Measurements from ENCODE around the gene ABCC4. TPM values are rescaled to one million over a fixed set of nuclear protein-coding genes. Genes with fewer than 3 reads are reported as not detected.

Gene ABCC4
- total RNA-seq, 6 experiments from 2014 or later = 1.1 to 4.9 (median 3.8) TPM

DNA sequence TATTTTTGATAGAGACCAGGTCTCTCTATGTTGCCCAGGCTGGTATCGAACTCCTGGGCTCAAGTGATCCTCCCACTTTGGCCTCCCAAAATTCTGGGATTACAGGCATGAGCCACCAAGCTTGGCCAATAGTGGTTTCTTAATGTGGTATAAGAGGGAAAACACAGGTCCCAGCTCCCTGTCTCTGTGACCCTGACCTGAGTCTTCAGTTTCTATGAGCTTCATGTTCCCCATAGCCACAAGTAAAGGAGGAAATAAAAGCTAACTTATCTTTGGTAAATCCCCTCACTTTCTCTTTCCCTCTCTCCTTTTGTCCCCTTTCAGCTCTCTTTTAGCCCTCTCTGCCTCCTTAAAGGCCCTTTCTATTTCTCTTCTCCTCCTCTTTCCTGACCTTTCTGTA lies 50.3 kb downstream of the ABCC4 start:
- Histone ChIP-seq H3K4me1 (no peaks in the 10 kb centered on the region), H3K4me3 (no peak overlapping the region), H3K27ac (no peak overlapping the region), H3K36me3 (no peaks in the 10 kb centered on the region), H3K9me3 (no peaks in the 10 kb centered on the region), H3K27me3 (no peaks in the 10 kb centered on the region)
- ATAC-seq (no peak), DNase-seq (no peak)
- intact Hi-C loops (cut with DNase I) = no loop called here
- TF ChIP-seq POLR2A (IDR thresholded peaks at IDR 0.05) = no peak
- no CpG with 5 or more reads among the region's 1 CpG for WGBS (ENCODE audit: insufficient coverage, low coverage, low lambda C conversion rate, missing lambda C conversion rate)

DNA sequence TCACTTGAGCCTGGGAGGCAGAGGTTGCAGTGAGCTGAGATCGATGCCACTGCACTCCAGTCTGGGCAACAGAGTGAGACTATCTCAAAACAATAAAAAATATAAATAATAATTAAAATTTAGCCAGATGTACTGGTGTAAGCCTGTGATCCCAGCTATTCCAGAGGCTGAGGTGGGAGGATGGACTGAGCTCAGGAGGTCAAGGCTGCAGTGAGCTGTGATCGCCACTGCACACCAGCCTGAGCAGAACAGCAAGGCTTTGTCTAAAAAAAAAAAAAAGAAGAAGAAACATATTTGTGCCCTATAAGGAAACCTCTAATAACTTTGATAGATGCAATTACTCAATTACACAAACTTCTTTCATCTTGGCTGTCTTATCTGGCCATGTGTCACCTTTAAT lies 52.3 kb downstream of the ABCC4 start:
- TF ChIP-seq CTCF (IDR thresholded peaks at IDR 0.05) (no peak), POLR2A (IDR thresholded peaks at IDR 0.05) (no peak)
- intact Hi-C loops (cut with DNase I) = no loop called here
- Histone ChIP-seq H3K36me3 (no peaks in the 10 kb centered on the region), H3K27me3 (no peaks in the 10 kb centered on the region), H3K4me1 (no peaks in the 10 kb centered on the region), H3K9me3 (no peaks in the 10 kb centered on the region), H3K4me3 (no peak overlapping the region), H3K27ac (no peak overlapping the region)
- DNase-seq = no peak
- ATAC-seq = no peak
- 94% methylated on average over 2 of the region's 2 CpGs for WGBS (ENCODE audit: insufficient coverage, low coverage, low lambda C conversion rate, missing lambda C conversion rate)

DNA sequence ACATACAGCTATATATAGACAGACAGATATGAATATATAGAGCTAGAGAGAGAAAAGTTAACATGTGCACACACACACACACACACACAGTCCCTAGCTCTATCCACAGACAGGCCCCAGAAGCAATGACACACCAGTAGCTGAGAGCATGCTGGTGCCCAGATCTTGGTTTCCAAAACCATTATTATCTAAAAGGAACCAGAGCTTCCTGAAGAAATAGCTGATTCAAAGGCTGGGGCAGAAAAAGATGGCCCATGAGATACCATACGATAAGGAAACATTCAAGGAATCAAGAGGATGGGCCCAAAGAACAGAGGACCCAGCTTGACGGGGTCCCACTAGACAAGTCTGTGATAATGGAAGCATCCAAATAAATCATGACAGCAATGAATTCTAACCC lies 53.4 kb downstream of the ABCC4 start:
- Histone ChIP-seq H3K4me1 (no peaks in the 10 kb centered on the region), H3K36me3 (no peaks in the 10 kb centered on the region), H3K27me3 (no peaks in the 10 kb centered on the region), H3K27ac (no peak overlapping the region), H3K4me3 (no peak overlapping the region), H3K9me3 (no peaks in the 10 kb centered on the region)
- no peak for ATAC-seq
- no peak for DNase-seq
- TF ChIP-seq CTCF (IDR thresholded peaks at IDR 0.05) = no peak
- TF ChIP-seq POLR2A (IDR thresholded peaks at IDR 0.05) = no peak
- WGBS (ENCODE audit: insufficient coverage, low coverage, low lambda C conversion rate, missing lambda C conversion rate) = 50% methylated on average over 2 of the region's 2 CpGs
- intact Hi-C loops (cut with DNase I) = no loop called here

DNA sequence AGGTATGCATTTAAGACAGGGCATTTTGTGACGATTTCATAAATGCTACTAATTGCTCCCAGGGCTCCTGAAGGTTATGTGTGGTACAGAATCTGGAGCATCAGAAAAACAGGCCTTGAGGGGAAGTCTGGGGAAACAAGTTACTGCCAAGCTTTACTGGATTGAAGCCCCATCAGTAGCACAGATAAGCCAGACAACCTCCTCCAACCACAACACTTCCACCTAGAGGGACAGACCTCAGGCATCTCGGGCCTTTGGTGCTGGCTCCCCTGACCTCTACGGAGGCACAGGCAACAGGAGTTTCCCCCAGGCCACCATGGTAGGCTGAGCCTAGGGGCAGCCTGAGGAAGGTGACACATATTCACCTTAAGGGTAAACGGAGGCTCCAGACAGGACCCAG lies 54.1 kb downstream of the ABCC4 start:
- intact Hi-C loops (cut with DNase I) = no loop called here
- no peaks in the 10 kb centered on the region for H3K27me3 ChIP-seq
- no peaks in the 10 kb centered on the region for H3K36me3 ChIP-seq
- ATAC-seq = no peak
- H3K4me3 ChIP-seq = no peak overlapping the region
- H3K4me1 ChIP-seq = no peaks in the 10 kb centered on the region
- TF ChIP-seq POLR2A (IDR thresholded peaks at IDR 0.05) (no peak), CTCF (IDR thresholded peaks at IDR 0.05) (no peak)
- no peak overlapping the region for H3K27ac ChIP-seq
- DNase-seq = no peak
- H3K9me3 ChIP-seq = no peaks in the 10 kb centered on the region
- 92% methylated on average over 1 of the region's 4 CpGs for WGBS (ENCODE audit: insufficient coverage, low coverage, low lambda C conversion rate, missing lambda C conversion rate)

GRCh38 chr13:95246292-95247082 lies 54.8 kb downstream of the ABCC4 start:
- Histone ChIP-seq H3K27me3 (no peaks in the 10 kb centered on the region), H3K4me3 (no peak overlapping the region), H3K4me1 (no peaks in the 10 kb centered on the region), H3K9me3 (no peaks in the 10 kb centered on the region), H3K27ac (no peak overlapping the region), H3K36me3 (no peaks in the 10 kb centered on the region)
- TF ChIP-seq POLR2A (IDR thresholded peaks at IDR 0.05) (no peak), CTCF (IDR thresholded peaks at IDR 0.05) (no peak)
- intact Hi-C loops (cut with DNase I) = no loop called here
- DNase-seq (no peak), ATAC-seq (peak in 3 of 4 donors; percentile 20 to 36 (median 25))
- 72% methylated on average over 7 of the region's 10 CpGs for WGBS (ENCODE audit: insufficient coverage, low coverage, low lambda C conversion rate, missing lambda C conversion rate)
